Measurements from ENCODE around the gene PRTG.
"Not testable (repeated sequence)": the region's sequence is repeated elsewhere in the genome, so short reads cannot be mapped to it uniquely, and the experiment has no call there.

PRTG gene, protein sequence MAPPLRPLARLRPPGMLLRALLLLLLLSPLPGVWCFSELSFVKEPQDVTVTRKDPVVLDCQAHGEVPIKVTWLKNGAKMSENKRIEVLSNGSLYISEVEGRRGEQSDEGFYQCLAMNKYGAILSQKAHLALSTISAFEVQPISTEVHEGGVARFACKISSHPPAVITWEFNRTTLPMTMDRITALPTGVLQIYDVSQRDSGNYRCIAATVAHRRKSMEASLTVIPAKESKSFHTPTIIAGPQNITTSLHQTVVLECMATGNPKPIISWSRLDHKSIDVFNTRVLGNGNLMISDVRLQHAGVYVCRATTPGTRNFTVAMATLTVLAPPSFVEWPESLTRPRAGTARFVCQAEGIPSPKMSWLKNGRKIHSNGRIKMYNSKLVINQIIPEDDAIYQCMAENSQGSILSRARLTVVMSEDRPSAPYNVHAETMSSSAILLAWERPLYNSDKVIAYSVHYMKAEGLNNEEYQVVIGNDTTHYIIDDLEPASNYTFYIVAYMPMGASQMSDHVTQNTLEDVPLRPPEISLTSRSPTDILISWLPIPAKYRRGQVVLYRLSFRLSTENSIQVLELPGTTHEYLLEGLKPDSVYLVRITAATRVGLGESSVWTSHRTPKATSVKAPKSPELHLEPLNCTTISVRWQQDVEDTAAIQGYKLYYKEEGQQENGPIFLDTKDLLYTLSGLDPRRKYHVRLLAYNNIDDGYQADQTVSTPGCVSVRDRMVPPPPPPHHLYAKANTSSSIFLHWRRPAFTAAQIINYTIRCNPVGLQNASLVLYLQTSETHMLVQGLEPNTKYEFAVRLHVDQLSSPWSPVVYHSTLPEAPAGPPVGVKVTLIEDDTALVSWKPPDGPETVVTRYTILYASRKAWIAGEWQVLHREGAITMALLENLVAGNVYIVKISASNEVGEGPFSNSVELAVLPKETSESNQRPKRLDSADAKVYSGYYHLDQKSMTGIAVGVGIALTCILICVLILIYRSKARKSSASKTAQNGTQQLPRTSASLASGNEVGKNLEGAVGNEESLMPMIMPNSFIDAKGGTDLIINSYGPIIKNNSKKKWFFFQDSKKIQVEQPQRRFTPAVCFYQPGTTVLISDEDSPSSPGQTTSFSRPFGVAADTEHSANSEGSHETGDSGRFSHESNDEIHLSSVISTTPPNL

GRCh38 chr15:55742927-55743728 is at the start of gene PRTG:
TSS of gene PRTG (minus strand) at chr15:55743152. CDS start at chr15:55742931, 221 bp downstream.
- peak; percentile 35 to 48 for DNase-seq

GRCh38 chr15:55791551-55792400 is 48.8 kb upstream of the PRTG start:
- DNase-seq: peak; percentile 21 to 69

- no peak for DNase-seq
These were observed 46.2 kb upstream of the PRTG start for GRCh38 chr15:55789066-55789660.

GRCh38 chr15:55786341-55786740 is 43.4 kb upstream of the PRTG start:
- DNase-seq: no peak

GRCh38 chr15:55785593-55785992 is 42.6 kb upstream of the PRTG start:
- not testable (repeated sequence) for DNase-seq

GRCh38 chr15:55784286-55784685 is 41.3 kb upstream of the PRTG start:
- DNase-seq: no peak

- DNase-seq: no peak
These were observed 39.9 kb upstream of the PRTG start for GRCh38 chr15:55782901-55783300.

DNA sequence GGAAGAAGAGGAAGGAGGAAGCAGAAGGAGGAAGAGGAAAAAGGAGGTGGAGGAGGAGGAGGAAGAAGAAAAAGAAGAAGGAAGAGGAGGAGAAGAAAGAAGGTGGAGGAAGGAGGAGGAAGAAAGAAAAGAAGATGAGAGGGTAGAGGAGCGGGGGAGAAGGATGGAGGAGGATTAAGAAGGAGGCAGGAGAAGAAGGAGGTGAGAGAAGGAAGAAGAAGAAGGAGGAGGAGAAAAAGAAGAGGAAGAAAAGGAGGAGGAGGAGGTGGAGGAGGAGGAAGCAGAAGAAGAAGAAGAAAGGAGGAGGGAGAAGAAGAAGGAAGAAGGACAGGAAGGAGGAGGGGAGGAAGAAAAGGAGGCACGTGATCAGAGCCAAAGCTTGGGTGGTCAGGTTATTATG is 37.3 kb upstream of the PRTG start:
- no peak for DNase-seq

- no peak for DNase-seq
These were observed 36.0 kb upstream of the PRTG start for GRCh38 chr15:55778932-55779331.

GRCh38 chr15:55775316-55775715 is 32.4 kb upstream of the PRTG start:
- DNase-seq: no peak

DNA sequence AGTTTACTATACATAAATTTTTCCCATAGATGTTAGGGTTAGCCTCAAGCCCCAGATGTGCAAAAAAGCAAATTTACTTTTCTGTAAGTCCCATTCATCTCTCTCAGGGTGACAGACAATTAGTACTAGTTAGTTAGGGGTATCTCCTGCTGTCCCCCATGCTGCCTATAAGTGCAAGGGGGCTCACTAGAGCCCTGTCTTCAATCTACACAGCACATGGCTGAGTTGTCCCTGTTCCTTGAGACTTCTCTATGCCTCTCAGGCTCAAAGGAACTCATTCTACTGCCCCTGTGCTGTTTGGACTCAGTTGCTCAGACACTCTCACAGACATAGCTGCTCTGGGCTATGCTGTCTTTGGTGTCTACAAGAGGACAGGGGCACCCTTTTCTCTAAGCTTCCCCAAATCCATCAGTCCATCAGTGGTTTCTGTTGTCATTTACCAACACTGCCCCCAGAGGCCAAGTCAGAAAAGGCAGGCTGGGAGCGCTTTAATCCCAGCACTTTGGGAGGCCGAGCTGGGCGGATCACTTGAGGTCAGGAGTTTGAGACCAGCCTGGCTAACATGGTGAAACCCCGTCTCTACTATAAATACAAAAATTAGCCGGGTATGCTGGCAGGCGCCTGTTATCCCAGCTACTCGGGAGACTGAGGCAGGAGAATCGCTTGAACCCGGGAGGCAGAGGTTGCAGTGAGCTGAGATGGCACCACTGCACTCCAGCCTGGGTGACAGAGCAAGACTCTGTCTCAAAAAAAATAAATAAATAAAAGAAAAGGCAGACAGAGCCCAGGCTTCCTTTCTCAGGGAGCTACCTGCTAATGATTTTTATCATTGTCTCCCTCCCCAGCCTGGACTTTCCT is 31.4 kb upstream of the PRTG start:
- DNase-seq: peak in 1 of 2 experiments; percentile 25

DNA sequence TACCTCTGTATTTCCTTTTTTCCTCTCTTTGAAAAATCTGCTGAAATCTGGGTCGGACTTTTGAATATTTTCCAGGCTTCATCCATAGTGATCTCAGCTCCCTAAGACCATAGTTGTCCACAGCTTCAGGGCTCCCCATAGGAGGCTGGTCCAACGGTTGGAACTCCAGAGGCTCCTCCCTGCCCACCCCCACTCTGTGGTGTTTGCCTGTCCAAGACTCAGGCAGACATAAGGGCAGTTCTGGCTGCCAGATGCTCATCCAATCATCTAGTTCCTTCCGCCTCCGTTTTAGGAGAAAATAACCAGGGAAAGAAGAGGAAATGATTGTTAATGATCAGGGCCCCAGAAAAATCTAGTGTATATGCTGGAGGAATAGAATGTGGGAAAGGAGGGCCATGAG is 27.9 kb upstream of the PRTG start:
- DNase-seq: no peak

- no peak for DNase-seq
These were observed 27.3 kb upstream of the PRTG start for GRCh38 chr15:55770261-55770660.

- no peak for DNase-seq
These were observed 25.8 kb upstream of the PRTG start for GRCh38 chr15:55768670-55769185.

DNA sequence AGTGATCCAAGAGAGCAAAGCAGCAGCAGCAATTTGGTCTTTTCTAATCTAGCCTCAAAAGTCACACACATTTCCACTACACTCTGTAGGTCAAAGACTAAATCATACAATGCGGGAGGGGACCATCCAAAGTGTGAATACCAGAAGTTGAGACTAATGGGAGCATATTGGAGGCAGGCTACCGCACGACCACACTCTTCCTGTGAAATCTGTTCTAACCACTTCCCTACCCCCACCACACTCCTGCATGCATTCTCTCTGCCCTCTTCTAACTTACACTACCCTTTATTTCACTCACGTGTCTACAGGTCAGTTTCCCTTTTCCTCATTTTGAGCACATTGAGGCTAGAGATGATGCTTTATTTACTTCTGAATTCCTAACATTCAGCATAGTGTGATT is 23.7 kb upstream of the PRTG start:
- DNase-seq: no peak

DNA sequence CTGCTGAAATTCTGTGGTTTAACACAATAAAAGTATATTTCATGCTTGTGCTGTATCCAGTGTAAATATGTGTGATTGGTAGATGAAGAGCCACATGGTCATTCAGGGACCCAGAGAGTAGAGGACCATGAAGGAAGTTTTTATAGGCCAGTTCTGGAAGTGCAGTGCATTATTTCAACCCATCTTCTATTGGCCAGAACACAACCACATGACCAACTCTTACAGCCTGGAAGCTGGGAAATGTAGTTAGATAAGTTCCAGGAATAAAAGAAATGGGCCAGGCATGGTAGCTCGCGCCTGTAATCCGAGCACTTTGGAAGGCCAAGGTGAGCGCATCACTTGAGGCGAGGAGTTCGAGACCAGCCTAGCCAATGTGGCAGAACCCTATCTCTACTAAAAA is 21.4 kb upstream of the PRTG start:
- no peak for DNase-seq

DNA sequence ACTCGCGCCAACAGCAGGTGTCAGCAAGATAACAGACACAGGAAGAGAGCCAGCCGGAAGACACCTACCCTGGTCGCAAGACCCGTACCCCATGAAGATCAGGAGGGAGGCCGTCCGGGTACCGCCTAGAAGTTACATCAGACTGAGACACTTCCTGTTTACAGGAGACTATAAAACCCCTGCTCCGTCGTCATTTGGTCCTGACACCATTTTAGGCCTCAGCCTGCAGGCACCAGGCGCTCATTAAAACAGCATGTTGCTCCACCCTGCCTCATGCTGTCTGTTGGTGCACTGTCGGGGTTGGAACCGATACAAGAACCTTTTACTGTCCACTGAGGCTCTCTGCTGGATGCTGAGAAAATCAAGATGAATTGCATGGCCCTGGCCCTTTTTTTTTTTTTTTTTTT is 15.6 kb upstream of the PRTG start:
- DNase-seq: no peak

- not testable (repeated sequence) for DNase-seq
These were observed 10.5 kb upstream of the PRTG start for GRCh38 chr15:55753433-55753832.

GRCh38 chr15:55750706-55751105 is 7.8 kb upstream of the PRTG start:
- DNase-seq: no peak

All from NCI-H2081 (cell line).